OCI-LY7 (cell line): Measurements from ENCODE around the gene CCDC15. TPM values are rescaled to one million over a fixed set of nuclear protein-coding genes. Genes with fewer than 3 reads are reported as not detected.

ENCODE experiments used
- BruUV-seq: library from RNA; stranded (reverse); fragments of 400-500 nt; replicated peaks from 2 replicates; lab custom pipeline; 2021; lab: Mats Ljungman, UMichigan
- CTCF ChIA-PET: fragments of 300-600 bp; sonication (Branson Sonifier 250); formaldehyde crosslinking; loops from one replicate; lab custom pipeline; 2022; ENCODE audit warnings: antibody characterized with exemption; ENCODE audit not compliant: unreplicated experiment; lab: Charles Lee
- POLR2A ChIA-PET: fragments of 300-600 bp; sonication (Branson Sonifier 250); formaldehyde crosslinking; loops from one replicate; lab custom pipeline; 2022; ENCODE audit warnings: antibody characterized with exemption; lab: Charles Lee
- DNase-seq: peaks from one replicate; pipeline ENCODE4 v3.0.0-alpha.2; 2015; ENCODE audit warnings: low spot score
- H2AFZ ChIP-seq: fragments of 200-600 bp; sonication (generic), shearing (Covaris generic); 2 replicates; pipeline ENCODE4 v1.6.1; 2014; ENCODE audit warnings: mild to moderate bottlenecking, antibody characterized with exemption, low read length, moderate library complexity
- H3K27ac ChIP-seq: fragments of 200-600 bp; sonication (generic); 2 replicates; pipeline ENCODE4 v1.5.1; 2014; ENCODE audit warnings: mixed run types, low read depth, mild to moderate bottlenecking, moderate library complexity, low read length, inconsistent platforms; ENCODE audit not compliant: poor library complexity, severe bottlenecking
- H3K36me3 ChIP-seq: fragments of 200-600 bp; sonication (generic); 2 replicates; pipeline ENCODE4 v1.6.1; 2014; ENCODE audit warnings: mild to moderate bottlenecking, antibody characterized with exemption, low read length, moderate library complexity, mixed read lengths; ENCODE audit not compliant: insufficient read depth
- H3K4me1 ChIP-seq: fragments of 200-600 bp; sonication (generic); 2 replicates; pipeline ENCODE4 v1.5.1; 2014; ENCODE audit warnings: mild to moderate bottlenecking, low read length; ENCODE audit not compliant: insufficient read depth, poor library complexity, severe bottlenecking
- H3K4me2 ChIP-seq: fragments of 200-600 bp; sonication (generic); 2 replicates; pipeline ENCODE4 v1.6.1; 2014; ENCODE audit warnings: mild to moderate bottlenecking, low read length
- H3K4me3 ChIP-seq: fragments of 200-600 bp; sonication (generic); 2 replicates; pipeline ENCODE4 v1.5.1; 2014; ENCODE audit warnings: mild to moderate bottlenecking, low read depth, low read length; ENCODE audit not compliant: poor library complexity, severe bottlenecking
- H3K79me2 ChIP-seq: fragments of 200-600 bp; sonication (generic); 2 replicates; pipeline ENCODE4 v1.6.1; 2016; ENCODE audit warnings: low read depth, mild to moderate bottlenecking, low read length, moderate library complexity, mixed read lengths; ENCODE audit not compliant: insufficient read depth
- H3K9me2 ChIP-seq: fragments of 200-600 bp; sonication (generic); 2 replicates; pipeline ENCODE4 v1.6.1; 2016; ENCODE audit warnings: mild to moderate bottlenecking, low read length, mixed read lengths; ENCODE audit not compliant: insufficient read depth
- H3K9me3 ChIP-seq: fragments of 200-600 bp; sonication (generic); 2 replicates; pipeline ENCODE4 v1.6.1; 2014; ENCODE audit warnings: mild to moderate bottlenecking, mixed run types, low read length, mixed read lengths
- H4K20me1 ChIP-seq: fragments of 200-600 bp; sonication (generic); 2 replicates; pipeline ENCODE4 v1.6.1; 2014; ENCODE audit warnings: mild to moderate bottlenecking, antibody characterized with exemption, low read length, moderate library complexity, mixed read lengths; ENCODE audit not compliant: insufficient read depth
- CTCF ChIP-seq: fragments of 200-600 bp; sonication (generic); conservative IDR thresholded peaks from 2 replicates; pipeline ENCODE4 v1.5.1; 2014; ENCODE audit warnings: mild to moderate bottlenecking, antibody characterized with exemption, low read length, moderate library complexity, mixed read lengths
- EZH2phosphoT487 ChIP-seq: fragments of 200-600 bp; sonication (generic); IDR thresholded peaks from 2 replicates; pipeline ENCODE4 v1.6.1; 2018; ENCODE audit warnings: low read depth, borderline replicate concordance, mild to moderate bottlenecking, mixed run types, antibody characterized with exemption, low read length, moderate library complexity, mixed read lengths
- intact Hi-C: fragments of 100-400 bp; cut with micrococcal nuclease; formaldehyde crosslinking; loops from one replicate; pipeline ENCODE4 v1.10.0; 2022; ENCODE audit not compliant: unreplicated experiment
- total RNA-seq, 2 experiments: library from RNA; depleted of rRNA in 1 of 2; stranded (reverse); fragments of >200 nt in 1 of 2; shearing (Covaris generic) in 1 of 2; gene quantifications; 2 replicates each; pipeline ENCODE4 v1.2.3, GENCODE V29; 2014 to 2022

Gene CCDC15
- total RNA-seq, 2 experiments from 2014 or later = 9.6 to 10.6 TPM

- POLR2A ChIA-PET = interaction anchor here (0.7 kb wide), 1 partner anchor 266 kb away, joined by 8 read pairs; no protein-coding TSS in a partner anchor
- H3K4me2 ChIP-seq = no peak overlapping the region
- no peak overlapping the region for H3K4me3 ChIP-seq
- CTCF ChIA-PET = no interaction called here
- intact Hi-C loops = no loop called here
- H2AFZ ChIP-seq = no peak overlapping the region
- H3K79me2 ChIP-seq = no peaks in the 10 kb centered on the region
- no peak for TF ChIP-seq EZH2phosphoT487
- TF ChIP-seq CTCF = no peak
- no peaks in the 10 kb centered on the region for H3K4me1 ChIP-seq
- no peaks in the 10 kb centered on the region for H4K20me1 ChIP-seq
- H3K27ac ChIP-seq = no peak overlapping the region
- H3K9me3 ChIP-seq = no peaks in the 10 kb centered on the region
- no peak for DNase-seq
- H3K36me3 ChIP-seq = no peaks in the 10 kb centered on the region
- BruUV-seq = no TSS peak
- H3K9me2 ChIP-seq = no peaks in the 10 kb centered on the region
Observed at GRCh38 chr11:124943254-124943616, 10.8 kb upstream of the CCDC15 start.

GRCh38 chr11:124943741-124944140 lies 10.3 kb upstream of the CCDC15 start:
- BruUV-seq = no TSS peak
- ChIA-PET CTCF (no interaction called here), POLR2A (interaction anchor here (0.6 to 3.0 kb wide), 3 partner anchors 11 to 267 kb away, joined by 4 to 15 read pairs (median 8); partner anchors contain the start of gene CCDC15)
- Histone ChIP-seq H3K36me3 (no peaks in the 10 kb centered on the region), H3K4me3 (no peak overlapping the region), H3K9me2 (no peaks in the 10 kb centered on the region), H4K20me1 (no peaks in the 10 kb centered on the region), H2AFZ (no peak overlapping the region), H3K27ac (no peak overlapping the region), H3K4me1 (no peaks in the 10 kb centered on the region), H3K4me2 (no peak overlapping the region), H3K9me3 (no peaks in the 10 kb centered on the region), H3K79me2 (no peaks in the 10 kb centered on the region)
- intact Hi-C loops = no loop called here
- DNase-seq = no peak
- TF ChIP-seq EZH2phosphoT487 = no peak
- TF ChIP-seq CTCF = no peak

- Histone ChIP-seq H3K36me3 (no peaks in the 10 kb centered on the region), H3K9me2 (no peaks in the 10 kb centered on the region), H3K9me3 (no peaks in the 10 kb centered on the region), H3K4me3 (no peak overlapping the region), H3K4me2 (no peak overlapping the region), H3K4me1 (no peaks in the 10 kb centered on the region), H3K79me2 (no peaks in the 10 kb centered on the region), H2AFZ (no peak overlapping the region), H4K20me1 (no peaks in the 10 kb centered on the region), H3K27ac (no peak overlapping the region)
- BruUV-seq = no TSS peak
- intact Hi-C loops = no loop called here
- no peak for DNase-seq
- ChIA-PET POLR2A (interaction anchor here (0.6 to 3.0 kb wide), 3 partner anchors 10 to 134 kb away, joined by 3 to 15 read pairs (median 6); partner anchors contain the start of gene CCDC15), CTCF (no interaction called here)
- TF ChIP-seq EZH2phosphoT487 (no peak), CTCF (no peak)
Observed at GRCh38 chr11:124944565-124944964, 9.4 kb upstream of the CCDC15 start.
